Measurements from ENCODE around the gene REM2. TPM values are rescaled to one million over a fixed set of nuclear protein-coding genes. Genes with fewer than 3 reads are reported as not detected.

The REM2 gene
- total RNA-seq, 2 experiments from 2014 or later, result 0.98 to 1.2 TPM

GRCh38 chr14:22878271-22879246, 4.5 kb upstream of the REM2 start:
- ChIA-PET CTCF (interaction anchor here (1.1 kb wide), 1 partner anchor 40 kb away, joined by 3 read pairs; the partner anchor contains the start of gene RBM23), POLR2A (interaction anchor here (1.3 to 1.6 kb wide), 2 partner anchors 8 to 40 kb away, joined by 3 to 6 read pairs; no protein-coding TSS in a partner anchor)
- Mint-ChIP-seq H3K4me1 (peaks cover 15% of the 10 kb centered on the region), H3K27ac (no peak overlapping the region), H3K4me3 (no peak overlapping the region), H3K27me3 (peaks cover 6% of the 10 kb centered on the region), H3K36me3 (ENCODE audit: low read depth) (peaks cover 54% of the 10 kb centered on the region), H3K9me3 (no peaks in the 10 kb centered on the region)
- DNase-seq, result no peak

- Mint-ChIP-seq H3K36me3 (ENCODE audit: low read depth) (peaks cover 24% of the 10 kb centered on the region), H3K27me3 (peaks cover 23% of the 10 kb centered on the region), H3K4me1 (peaks cover 17% of the 10 kb centered on the region), H3K4me3 (no peak overlapping the region), H3K27ac (no peak overlapping the region), H3K9me3 (no peaks in the 10 kb centered on the region)
- ChIA-PET POLR2A (interaction anchor here (0.8 to 9.2 kb wide), 7 partner anchors 9 to 322 kb away, joined by 3 to 115 read pairs (median 4); partner anchors contain the start of genes LRP10 and RBM23), CTCF (interaction anchor here (1.1 to 12.1 kb wide), 4 partner anchors 10 to 325 kb away, joined by 3 to 145 read pairs (median 8); partner anchors contain the start of genes LRP10 and PRMT5)
- DNase-seq, result no peak
Measured at GRCh38 chr14:22882064-22882463, 958 bp upstream of the REM2 start.

- DNase-seq, result no peak
- ChIA-PET POLR2A (interaction anchor here (0.8 to 9.2 kb wide), 7 partner anchors 8 to 323 kb away, joined by 3 to 115 read pairs (median 3); partner anchors contain the start of genes DAD1, LRP10 and RBM23), CTCF (interaction anchor here (1.1 to 12.1 kb wide), 4 partner anchors 11 to 326 kb away, joined by 3 to 145 read pairs (median 8); partner anchors contain the start of genes LRP10 and PRMT5)
- H3K36me3 Mint-ChIP-seq (ENCODE audit: low read depth), result peaks cover 18% of the 10 kb centered on the region
- H3K27me3 Mint-ChIP-seq, result peaks cover 23% of the 10 kb centered on the region
- H3K9me3 Mint-ChIP-seq, result no peaks in the 10 kb centered on the region
- no peak overlapping the region for H3K4me3 Mint-ChIP-seq
- H3K27ac Mint-ChIP-seq, result no peak overlapping the region
- H3K4me1 Mint-ChIP-seq, result peaks cover 23% of the 10 kb centered on the region
Measured at GRCh38 chr14:22882529-22883172, 371 bp upstream of the REM2 start.

- Mint-ChIP-seq H3K27ac (no peak overlapping the region), H3K4me3 (no peak overlapping the region), H3K36me3 (ENCODE audit: low read depth) (peaks cover 4% of the 10 kb centered on the region), H3K9me3 (no peaks in the 10 kb centered on the region), H3K27me3 (peaks cover 23% of the 10 kb centered on the region), H3K4me1 (peaks cover 33% of the 10 kb centered on the region)
- DNase-seq, result no peak
- CTCF ChIA-PET, result interaction anchor here (1.0 to 12.1 kb wide), 6 partner anchors 12 to 61 kb away, joined by 3 to 145 read pairs (median 6); partner anchors contain the start of gene LRP10
- POLR2A ChIA-PET, result interaction anchor here (1.2 to 9.2 kb wide), 3 partner anchors 11 to 295 kb away, joined by 3 to 115 read pairs (median 4); partner anchors contain the start of genes DAD1 and LRP10
Measured at GRCh38 chr14:22884076-22884737, 1.2 kb downstream of the REM2 start.

GRCh38 chr14:22884738-22885523, 1.9 kb downstream of the REM2 start:
- CTCF ChIA-PET, result interaction anchor here (0.7 to 12.1 kb wide), 12 partner anchors 9 to 62 kb away, joined by 3 to 145 read pairs (median 5); partner anchors contain the start of genes LRP10 and RBM23
- Mint-ChIP-seq H3K36me3 (ENCODE audit: low read depth) (peaks cover 1% of the 10 kb centered on the region), H3K4me1 (peaks cover 39% of the 10 kb centered on the region), H3K27ac (no peak overlapping the region), H3K4me3 (peak overlapping the region; percentile 22), H3K9me3 (no peaks in the 10 kb centered on the region), H3K27me3 (peaks cover 23% of the 10 kb centered on the region)
- no peak for DNase-seq
- POLR2A ChIA-PET, result interaction anchor here (0.5 to 9.2 kb wide), 6 partner anchors 11 to 72 kb away, joined by 3 to 115 read pairs (median 5); partner anchors contain the start of genes HAUS4, LRP10 and PRMT5

- CTCF ChIA-PET, result interaction anchor here (0.9 to 12.1 kb wide), 18 partner anchors 10 to 972 kb away, joined by 3 to 145 read pairs (median 6); partner anchors contain the start of genes HAUS4, LRP10 and RBM23
- Mint-ChIP-seq H3K27ac (peak overlapping the region; percentile 28), H3K27me3 (peaks cover 23% of the 10 kb centered on the region), H3K9me3 (no peaks in the 10 kb centered on the region), H3K4me3 (peak overlapping the region; percentile 84), H3K36me3 (ENCODE audit: low read depth) (peaks cover 5% of the 10 kb centered on the region), H3K4me1 (peaks cover 44% of the 10 kb centered on the region)
- POLR2A ChIA-PET, result interaction anchor here (0.6 to 9.2 kb wide), 8 partner anchors 10 to 71 kb away, joined by 3 to 115 read pairs (median 6); partner anchors contain the start of genes HAUS4, LRP10, PRMT5 and RBM23
- DNase-seq, result no peak
Measured at GRCh38 chr14:22885975-22886374, 3.0 kb downstream of the REM2 start.

GRCh38 chr14:22886500-22887259, 3.7 kb downstream of the REM2 start:
- H3K4me3 Mint-ChIP-seq, result peak overlapping the region; percentile 84
- no peaks in the 10 kb centered on the region for H3K9me3 Mint-ChIP-seq
- H3K27me3 Mint-ChIP-seq, result peaks cover 23% of the 10 kb centered on the region
- CTCF ChIA-PET, result interaction anchor here (0.6 to 12.1 kb wide), 18 partner anchors 9 to 973 kb away, joined by 3 to 145 read pairs (median 6); partner anchors contain the start of genes HAUS4, LRP10 and RBM23
- H3K36me3 Mint-ChIP-seq (ENCODE audit: low read depth), result peaks cover 5% of the 10 kb centered on the region
- H3K4me1 Mint-ChIP-seq, result peaks cover 44% of the 10 kb centered on the region
- POLR2A ChIA-PET, result interaction anchor here (0.6 to 9.2 kb wide), 11 partner anchors 8 to 973 kb away, joined by 3 to 115 read pairs (median 4); partner anchors contain the start of genes HAUS4, LRP10, PRMT5 and RBM23
- peak overlapping the region; percentile 89 for H3K27ac Mint-ChIP-seq
- peak; percentile 85 for DNase-seq

- H3K4me3 Mint-ChIP-seq, result peak overlapping the region; percentile 84
- peaks cover 19% of the 10 kb centered on the region for H3K27me3 Mint-ChIP-seq
- DNase-seq, result peak; percentile 68
- ChIA-PET CTCF (interaction anchor here (1.0 to 12.1 kb wide), 9 partner anchors 12 to 64 kb away, joined by 4 to 145 read pairs (median 6); partner anchors contain the start of genes LRP10 and RBM23), POLR2A (interaction anchor here (0.7 to 9.2 kb wide), 10 partner anchors 9 to 332 kb away, joined by 3 to 115 read pairs (median 6); partner anchors contain the start of genes LRP10, MRPL52 and RBM23)
- peaks cover 5% of the 10 kb centered on the region for H3K36me3 Mint-ChIP-seq (ENCODE audit: low read depth)
- peak overlapping the region; percentile 89 for H3K27ac Mint-ChIP-seq
- no peaks in the 10 kb centered on the region for H3K9me3 Mint-ChIP-seq
- peaks cover 45% of the 10 kb centered on the region for H3K4me1 Mint-ChIP-seq
Measured at GRCh38 chr14:22887260-22887989, 4.4 kb downstream of the REM2 start.

GRCh38 chr14:22887990-22888378, 5.0 kb downstream of the REM2 start:
- H3K9me3 Mint-ChIP-seq, result no peaks in the 10 kb centered on the region

More at GRCh38 chr14:22887990-22888378, 5.0 kb downstream of the REM2 start:
- Mint-ChIP-seq H3K27ac (peak overlapping the region; percentile 89), H3K4me3 (peak overlapping the region; percentile 84), H3K27me3 (peaks cover 19% of the 10 kb centered on the region), H3K4me1 (peaks cover 45% of the 10 kb centered on the region), H3K36me3 (ENCODE audit: low read depth) (peaks cover 5% of the 10 kb centered on the region)
- ChIA-PET CTCF (interaction anchor here (0.8 to 12.1 kb wide), 6 partner anchors 12 to 1048 kb away, joined by 3 to 145 read pairs (median 4); partner anchors contain the start of gene LRP10), POLR2A (interaction anchor here (0.8 to 9.2 kb wide), 9 partner anchors 13 to 332 kb away, joined by 3 to 115 read pairs (median 4); partner anchors contain the start of genes LRP10, MRPL52 and RBM23)
- DNase-seq, result no peak
